ENCODE measurements around the gene SCYGR4.
"Not testable (repeated sequence)": the region's sequence is repeated elsewhere in the genome, so short reads cannot be mapped to it uniquely, and the experiment has no call there.

The SCYGR4 gene

GRCh38 chr2:227614740-227615139, 2.6 kb upstream of the SCYGR4 start, which contains the start of gene SCYGR3:
Gene SCYGR3 (minus strand): TSS chr2:227614840. CDS start chr2:227614840, 0 bp downstream.
- no peak for DNase-seq

- DNase-seq: no peak
These were observed 2.1 kb upstream of the SCYGR4 start for GRCh38 chr2:227615181-227615580.

- no peak for DNase-seq
These were observed 1.4 kb upstream of the SCYGR4 start for GRCh38 chr2:227615906-227616305.

GRCh38 chr2:227616631-227617030, 667 bp upstream of the SCYGR4 start:
- no peak for DNase-seq

- no peak for DNase-seq
These were observed 5.9 kb downstream of the SCYGR4 start for GRCh38 chr2:227623226-227623625.

- no peak for DNase-seq
These were observed 8.1 kb downstream of the SCYGR4 start for GRCh38 chr2:227625420-227625819.

- no peak for DNase-seq
These were observed 9.4 kb downstream of the SCYGR4 start for GRCh38 chr2:227626580-227627151.

GRCh38 chr2:227627769-227628168, 10.5 kb downstream of the SCYGR4 start:
- no peak for DNase-seq

- no peak for DNase-seq
These were observed 12.1 kb downstream of the SCYGR4 start for GRCh38 chr2:227629435-227629834.

- no peak for DNase-seq
These were observed 13.0 kb downstream of the SCYGR4 start for GRCh38 chr2:227630322-227630721.

GRCh38 chr2:227632827-227633226, 15.5 kb downstream of the SCYGR4 start:
- DNase-seq: no peak

GRCh38 chr2:227634201-227634600, 16.9 kb downstream of the SCYGR4 start:
- no peak for DNase-seq

GRCh38 chr2:227642656-227643055, 25.4 kb downstream of the SCYGR4 start:
- DNase-seq: no peak

- DNase-seq: no peak
These were observed 26.8 kb downstream of the SCYGR4 start for GRCh38 chr2:227643990-227644551.

GRCh38 chr2:227653419-227653818, 36.1 kb downstream of the SCYGR4 start:
- DNase-seq: no peak

- no peak for DNase-seq
These were observed 37.1 kb downstream of the SCYGR4 start for GRCh38 chr2:227654426-227654825.

- no peak for DNase-seq
These were observed 38.2 kb downstream of the SCYGR4 start for GRCh38 chr2:227655454-227655853.

- DNase-seq: no peak
These were observed 40.0 kb downstream of the SCYGR4 start for GRCh38 chr2:227657199-227657845.

- no peak for DNase-seq
These were observed 43.8 kb downstream of the SCYGR4 start for GRCh38 chr2:227661025-227661649.

- no peak for DNase-seq
These were observed 44.5 kb downstream of the SCYGR4 start for GRCh38 chr2:227661827-227662226.

- no peak for DNase-seq
These were observed 48.1 kb downstream of the SCYGR4 start for GRCh38 chr2:227665189-227665940.

- DNase-seq: not testable (repeated sequence)
These were observed 49.4 kb downstream of the SCYGR4 start, which contains the start of gene SCYGR5 for GRCh38 chr2:227666631-227667170. Gene SCYGR5 (plus strand): TSS chr2:227666804. CDS start chr2:227666804, 0 bp downstream.

Measured in SHP77 treated with DMSO at 0.1 percent for 48 hours (cell line).